Upper lobe of left lung (tissue), 4 donors: ENCODE results near the gene CPSF4L.

Source experiments
- POLR2A ChIP-seq, 4 donors: fragments of 450-650 bp; IDR thresholded peaks; one replicate each; pipeline ENCODE4 v1.5.1; 2016 to 2017; ENCODE audit warnings: antibody characterized with exemption in 4 of 4, mild to moderate bottlenecking in 2 of 4
- POLR2AphosphoS5 ChIP-seq, 2 donors: sonication (generic); formaldehyde crosslinking; IDR thresholded peaks; one replicate each; pipeline ENCODE4 v1.5.1; 2017; ENCODE audit warnings: antibody characterized with exemption in 2 of 2
- TF ChIP-seq, protein P1 (sequence below), 6 experiments: fragments of 450-650 bp in 4 of 6; fragments of 200-600 bp in 2 of 6; sonication (generic) in 2 of 6; IDR thresholded peaks; one replicate each; pipeline ENCODE4 v1.5.1; 2016 to 2019; ENCODE audit warnings: antibody characterized with exemption in 6 of 6

GRCh38 chr17:73215447-73215846, 46.2 kb downstream of the CPSF4L start:
- TF ChIP-seq, protein P1, sequence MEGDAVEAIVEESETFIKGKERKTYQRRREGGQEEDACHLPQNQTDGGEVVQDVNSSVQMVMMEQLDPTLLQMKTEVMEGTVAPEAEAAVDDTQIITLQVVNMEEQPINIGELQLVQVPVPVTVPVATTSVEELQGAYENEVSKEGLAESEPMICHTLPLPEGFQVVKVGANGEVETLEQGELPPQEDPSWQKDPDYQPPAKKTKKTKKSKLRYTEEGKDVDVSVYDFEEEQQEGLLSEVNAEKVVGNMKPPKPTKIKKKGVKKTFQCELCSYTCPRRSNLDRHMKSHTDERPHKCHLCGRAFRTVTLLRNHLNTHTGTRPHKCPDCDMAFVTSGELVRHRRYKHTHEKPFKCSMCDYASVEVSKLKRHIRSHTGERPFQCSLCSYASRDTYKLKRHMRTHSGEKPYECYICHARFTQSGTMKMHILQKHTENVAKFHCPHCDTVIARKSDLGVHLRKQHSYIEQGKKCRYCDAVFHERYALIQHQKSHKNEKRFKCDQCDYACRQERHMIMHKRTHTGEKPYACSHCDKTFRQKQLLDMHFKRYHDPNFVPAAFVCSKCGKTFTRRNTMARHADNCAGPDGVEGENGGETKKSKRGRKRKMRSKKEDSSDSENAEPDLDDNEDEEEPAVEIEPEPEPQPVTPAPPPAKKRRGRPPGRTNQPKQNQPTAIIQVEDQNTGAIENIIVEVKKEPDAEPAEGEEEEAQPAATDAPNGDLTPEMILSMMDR (IDR thresholded peaks at IDR 0.05) = peak in 1 of 6 experiments; percentile 42
- TF ChIP-seq POLR2A (IDR thresholded peaks at IDR 0.05) (no peak), POLR2AphosphoS5 (IDR thresholded peaks at IDR 0.05) (no peak)
